ENCODE data around the gene MGAT4C.

GRCh38 chr12:86118161-86118560, 138.0 kb downstream of the MGAT4C start:
- TF ChIP-seq POLR2AphosphoS5 (IDR thresholded peaks at IDR 0.05) (no peak), POLR2A (IDR thresholded peaks at IDR 0.05) (no peak)

Measured in stomach (tissue), 4 donors.